Measurements from ENCODE around the gene RHOF.

Gene RHOF

DNA sequence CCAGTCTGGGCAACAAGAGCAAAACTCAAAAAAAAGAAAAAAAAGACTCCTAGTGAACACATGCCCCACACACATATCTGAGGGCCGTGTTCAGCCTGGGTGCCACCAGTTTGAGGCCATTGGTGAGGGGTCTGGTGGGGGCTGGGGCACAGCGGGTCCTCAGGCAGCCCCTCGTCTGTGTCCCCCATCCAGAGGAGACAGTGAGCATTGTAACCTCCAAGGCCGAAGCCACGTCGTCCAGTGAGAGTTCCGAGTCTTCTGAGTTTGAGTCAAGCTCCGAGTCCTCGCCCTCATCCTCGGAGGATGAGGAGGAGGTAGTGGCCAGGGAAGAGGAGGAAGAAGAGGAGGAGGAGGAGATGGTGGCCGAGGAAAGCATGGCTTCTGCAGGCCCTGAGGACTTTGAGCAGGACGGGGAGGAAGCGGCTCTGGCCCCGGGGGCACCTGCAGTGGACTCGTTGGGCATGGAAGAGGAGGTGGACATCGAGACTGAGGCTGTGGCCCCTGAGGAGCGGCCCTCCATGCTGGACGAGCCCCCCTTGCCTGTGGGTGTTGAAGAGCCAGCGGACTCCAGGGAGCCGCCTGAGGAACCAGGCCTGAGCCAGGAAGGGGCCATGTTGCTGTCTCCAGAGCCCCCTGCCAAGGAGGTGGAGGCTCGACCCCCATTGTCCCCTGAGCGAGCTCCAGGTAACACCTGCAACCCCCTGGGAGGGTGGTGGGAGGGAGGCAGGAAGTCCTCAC, 25.9 kb upstream of the RHOF start:
- H3K36me3 ChIP-seq (ENCODE audit: insufficient read depth, low read length): peaks cover 15% of the 10 kb centered on the region

DNA sequence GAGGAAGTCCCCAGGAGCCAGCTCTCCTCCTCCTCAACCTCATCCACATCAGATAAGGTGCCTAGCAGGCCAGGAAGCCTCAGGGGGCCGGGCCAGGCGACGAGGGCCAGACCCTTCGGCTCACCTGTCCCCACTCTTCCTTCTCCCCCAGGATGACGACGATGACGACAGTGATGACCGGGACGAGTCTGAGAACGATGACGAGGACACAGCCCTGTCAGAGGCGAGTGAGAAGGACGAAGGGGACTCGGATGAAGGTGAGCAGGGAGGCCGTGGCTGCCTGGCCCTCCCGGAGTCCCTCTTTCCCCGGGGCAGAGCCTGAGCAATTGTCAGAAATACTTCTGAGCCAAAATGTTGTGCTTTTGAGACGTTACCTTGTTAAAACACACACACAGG, 24.2 kb upstream of the RHOF start:
- Histone ChIP-seq H3K79me2 (ENCODE audit: control insufficient read depth, insufficient read depth, low read length, unreplicated experiment) (peaks cover 18% of the 10 kb centered on the region), H3K4me1 (ENCODE audit: control insufficient read depth, insufficient read depth, low read length, unreplicated experiment) (peaks cover 11% of the 10 kb centered on the region), H3K27ac (ENCODE audit: low read depth, low read length) (no peak overlapping the region), H2AFZ (ENCODE audit: low read length, unreplicated experiment) (no peak overlapping the region), H3K36me3 (ENCODE audit: insufficient read depth, low read length) (peaks cover 18% of the 10 kb centered on the region), H3K4me3 (ENCODE audit: low read depth, low read length) (no peak overlapping the region), H3K27me3 (ENCODE audit: insufficient read depth, low read length) (no peaks in the 10 kb centered on the region)

More for the DNA sequence above, 25.9 kb upstream of the RHOF start:
- H3K4me1 ChIP-seq (ENCODE audit: control insufficient read depth, insufficient read depth, low read length, unreplicated experiment): no peaks in the 10 kb centered on the region
- H3K27me3 ChIP-seq (ENCODE audit: insufficient read depth, low read length): no peaks in the 10 kb centered on the region
- H3K27ac ChIP-seq (ENCODE audit: low read depth, low read length): no peak overlapping the region
- H3K79me2 ChIP-seq (ENCODE audit: control insufficient read depth, insufficient read depth, low read length, unreplicated experiment): peaks cover 3% of the 10 kb centered on the region
- H2AFZ ChIP-seq (ENCODE audit: low read length, unreplicated experiment): no peak overlapping the region
- no peak overlapping the region for H3K4me3 ChIP-seq (ENCODE audit: low read depth, low read length)

DNA sequence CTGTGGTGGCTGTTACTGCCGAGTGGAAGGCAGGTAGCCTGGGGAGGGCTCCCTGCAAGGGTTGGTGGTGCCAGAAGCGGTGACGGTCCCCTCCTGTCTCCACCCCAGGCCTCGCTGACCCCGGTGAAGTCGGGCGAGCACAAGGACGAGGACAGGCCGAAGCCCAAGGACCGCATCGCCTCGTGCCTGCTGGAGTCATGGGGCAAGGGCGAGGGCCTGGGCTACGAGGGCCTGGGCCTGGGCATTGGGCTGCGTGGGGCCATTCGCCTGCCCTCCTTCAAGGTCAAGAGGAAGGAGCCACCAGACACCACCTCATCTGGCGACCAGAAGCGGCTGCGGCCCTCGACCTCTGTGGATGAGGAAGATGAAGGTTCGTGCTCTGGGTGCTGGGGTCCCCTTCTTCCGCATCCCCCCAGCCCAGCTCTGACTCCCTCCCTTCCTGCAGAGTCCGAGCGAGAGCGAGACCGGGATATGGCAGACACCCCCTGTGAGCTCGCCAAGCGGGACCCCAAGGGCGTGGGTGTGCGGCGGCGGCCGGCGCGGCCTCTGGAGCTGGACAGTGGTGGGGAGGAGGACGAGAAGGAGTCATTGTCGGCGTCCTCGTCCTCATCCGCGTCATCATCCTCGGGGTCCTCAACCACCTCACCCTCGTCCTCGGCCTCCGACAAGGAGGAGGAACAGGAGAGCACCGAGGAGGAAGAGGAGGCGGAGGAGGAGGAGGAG, 23.6 kb upstream of the RHOF start:
- H3K36me3 ChIP-seq (ENCODE audit: insufficient read depth, low read length): peaks cover 18% of the 10 kb centered on the region

DNA sequence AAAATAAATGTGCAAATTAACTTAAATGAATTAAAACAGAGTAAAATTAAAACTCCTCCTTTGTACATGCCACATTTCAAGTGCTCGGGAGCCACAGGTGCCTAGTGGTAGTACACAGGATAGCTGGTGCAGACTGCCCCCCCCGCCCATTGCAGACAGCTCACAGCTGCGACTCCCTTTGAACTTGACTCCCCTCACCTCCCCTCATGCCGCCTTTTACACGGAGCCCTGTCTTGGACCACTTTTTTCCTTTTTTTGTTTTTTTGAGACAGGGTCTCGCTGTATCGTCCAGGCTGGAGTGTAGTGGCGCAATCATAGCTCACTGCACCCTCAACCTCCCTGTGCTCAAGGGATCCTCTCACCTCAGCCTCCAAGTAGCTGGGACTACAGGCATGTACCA, 21.8 kb upstream of the RHOF start:
- Histone ChIP-seq H3K36me3 (ENCODE audit: insufficient read depth, low read length) (peaks cover 23% of the 10 kb centered on the region), H3K27me3 (ENCODE audit: insufficient read depth, low read length) (no peaks in the 10 kb centered on the region), H3K4me3 (ENCODE audit: low read depth, low read length) (no peak overlapping the region), H3K4me1 (ENCODE audit: control insufficient read depth, insufficient read depth, low read length, unreplicated experiment) (peaks cover 26% of the 10 kb centered on the region), H3K79me2 (ENCODE audit: control insufficient read depth, insufficient read depth, low read length, unreplicated experiment) (peaks cover 39% of the 10 kb centered on the region), H2AFZ (ENCODE audit: low read length, unreplicated experiment) (no peak overlapping the region), H3K27ac (ENCODE audit: low read depth, low read length) (no peak overlapping the region)

More for the DNA sequence above, 23.6 kb upstream of the RHOF start:
- no peak overlapping the region for H3K27ac ChIP-seq (ENCODE audit: low read depth, low read length)
- no peak overlapping the region for H2AFZ ChIP-seq (ENCODE audit: low read length, unreplicated experiment)
- H3K79me2 ChIP-seq (ENCODE audit: control insufficient read depth, insufficient read depth, low read length, unreplicated experiment): peaks cover 24% of the 10 kb centered on the region
- H3K27me3 ChIP-seq (ENCODE audit: insufficient read depth, low read length): no peaks in the 10 kb centered on the region
- peaks cover 13% of the 10 kb centered on the region for H3K4me1 ChIP-seq (ENCODE audit: control insufficient read depth, insufficient read depth, low read length, unreplicated experiment)
- H3K4me3 ChIP-seq (ENCODE audit: low read depth, low read length): no peak overlapping the region

DNA sequence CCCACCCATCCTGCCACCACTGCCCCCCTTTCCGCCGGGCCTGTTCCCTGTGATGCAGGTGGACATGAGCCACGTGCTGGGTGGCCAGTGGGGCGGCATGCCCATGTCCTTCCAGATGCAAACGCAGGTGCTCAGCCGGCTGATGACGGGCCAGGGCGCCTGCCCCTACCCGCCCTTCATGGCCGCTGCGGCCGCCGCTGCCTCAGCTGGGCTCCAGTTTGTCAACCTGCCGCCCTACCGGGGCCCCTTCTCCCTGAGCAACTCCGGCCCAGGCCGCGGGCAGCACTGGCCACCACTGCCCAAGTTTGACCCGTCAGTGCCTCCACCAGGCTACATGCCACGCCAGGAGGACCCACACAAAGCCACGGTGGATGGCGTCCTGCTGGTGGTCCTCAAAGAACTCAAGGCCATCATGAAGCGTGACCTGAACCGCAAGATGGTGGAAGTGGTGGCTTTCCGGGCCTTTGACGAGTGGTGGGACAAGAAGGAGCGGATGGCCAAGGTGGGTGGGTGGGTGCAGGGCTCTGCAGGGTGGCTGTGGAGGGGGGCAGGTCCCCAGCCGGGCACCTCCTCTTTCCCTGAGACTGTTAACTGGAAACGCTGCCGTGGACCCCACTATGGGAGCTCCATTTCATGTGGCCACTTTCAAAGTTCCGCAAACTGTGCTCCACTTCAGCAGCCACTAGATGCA, 21.1 kb upstream of the RHOF start:
- no peaks in the 10 kb centered on the region for H3K27me3 ChIP-seq (ENCODE audit: insufficient read depth, low read length)
- no peak overlapping the region for H2AFZ ChIP-seq (ENCODE audit: low read length, unreplicated experiment)
- H3K79me2 ChIP-seq (ENCODE audit: control insufficient read depth, insufficient read depth, low read length, unreplicated experiment): peaks cover 45% of the 10 kb centered on the region
- no peak overlapping the region for H3K27ac ChIP-seq (ENCODE audit: low read depth, low read length)
- peaks cover 18% of the 10 kb centered on the region for H3K36me3 ChIP-seq (ENCODE audit: insufficient read depth, low read length)
- H3K4me1 ChIP-seq (ENCODE audit: control insufficient read depth, insufficient read depth, low read length, unreplicated experiment): peaks cover 26% of the 10 kb centered on the region
- H3K4me3 ChIP-seq (ENCODE audit: low read depth, low read length): no peak overlapping the region

DNA sequence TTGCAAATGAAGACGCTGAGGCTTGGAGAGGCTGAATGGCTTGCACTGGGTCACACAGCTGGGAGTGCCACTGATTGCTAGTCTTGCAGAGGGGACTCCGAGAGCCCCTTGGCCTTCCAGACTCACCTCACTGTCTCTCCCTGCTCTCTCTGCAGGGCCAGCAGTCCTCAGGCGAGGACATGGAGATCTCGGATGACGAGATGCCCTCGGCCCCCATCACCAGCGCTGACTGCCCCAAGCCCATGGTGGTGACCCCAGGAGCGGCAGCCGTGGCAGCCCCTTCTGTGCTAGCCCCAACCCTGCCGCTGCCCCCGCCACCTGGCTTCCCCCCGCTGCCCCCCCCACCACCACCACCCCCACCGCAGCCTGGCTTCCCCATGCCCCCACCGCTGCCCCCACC, 20.5 kb upstream of the RHOF start:
- Histone ChIP-seq H3K27me3 (ENCODE audit: insufficient read depth, low read length) (no peaks in the 10 kb centered on the region), H2AFZ (ENCODE audit: low read length, unreplicated experiment) (no peak overlapping the region), H3K4me3 (ENCODE audit: low read depth, low read length) (no peak overlapping the region), H3K4me1 (ENCODE audit: control insufficient read depth, insufficient read depth, low read length, unreplicated experiment) (peaks cover 26% of the 10 kb centered on the region), H3K79me2 (ENCODE audit: control insufficient read depth, insufficient read depth, low read length, unreplicated experiment) (peaks cover 51% of the 10 kb centered on the region), H3K36me3 (ENCODE audit: insufficient read depth, low read length) (peaks cover 18% of the 10 kb centered on the region), H3K27ac (ENCODE audit: low read depth, low read length) (no peak overlapping the region)

DNA sequence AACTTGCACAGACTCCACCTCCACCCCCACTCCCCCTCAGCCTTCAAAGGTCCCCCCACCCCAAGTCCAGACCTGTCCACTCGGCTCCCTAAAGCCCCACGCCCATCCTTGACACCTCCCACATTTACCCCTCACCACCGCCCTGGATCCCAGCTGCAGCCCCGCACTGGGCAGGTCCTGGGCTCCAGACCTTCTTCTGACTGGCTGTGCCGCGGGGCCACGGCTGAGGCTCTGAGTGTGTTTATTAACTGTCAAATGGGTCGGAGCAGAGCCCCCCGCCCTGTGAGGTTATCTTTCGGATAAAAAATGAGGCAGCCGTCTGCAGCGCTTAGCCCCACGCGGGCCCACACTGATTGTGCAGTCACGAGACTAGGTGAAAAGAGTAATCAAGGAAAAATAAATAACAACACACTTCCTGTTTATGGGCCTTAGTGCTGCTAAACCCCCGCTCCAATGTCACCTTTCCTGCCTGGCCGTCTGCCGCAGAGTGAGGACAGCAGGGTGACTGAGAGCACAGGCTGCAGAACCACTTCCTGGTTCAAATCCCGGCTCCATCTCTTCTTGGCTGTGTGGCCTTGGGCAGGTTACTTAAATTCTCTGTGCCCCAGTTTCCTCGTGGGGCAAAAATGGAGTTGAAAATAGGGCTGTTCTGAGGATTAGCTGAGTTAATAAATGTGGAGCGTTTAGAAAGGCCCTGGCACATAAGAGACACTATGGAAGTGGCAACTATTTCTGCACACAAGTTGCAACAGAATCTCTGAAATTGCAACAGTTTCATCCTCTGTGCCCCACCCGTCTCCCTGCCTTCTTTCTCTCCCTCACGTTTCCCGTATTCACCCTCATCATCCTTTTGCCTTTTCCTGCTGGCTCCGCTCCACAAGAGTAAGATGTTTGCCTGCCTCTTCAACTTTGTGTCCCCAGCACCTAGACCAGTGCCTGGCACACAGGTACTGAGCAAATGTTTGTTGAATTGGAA, 19.7 kb upstream of the RHOF start:
- H3K4me3 ChIP-seq (ENCODE audit: low read depth, low read length): peak overlapping the region; percentile 75
- no peak overlapping the region for H3K27ac ChIP-seq (ENCODE audit: low read depth, low read length)
- H3K79me2 ChIP-seq (ENCODE audit: control insufficient read depth, insufficient read depth, low read length, unreplicated experiment): peaks cover 55% of the 10 kb centered on the region
- H3K36me3 ChIP-seq (ENCODE audit: insufficient read depth, low read length): peaks cover 18% of the 10 kb centered on the region
- peaks cover 26% of the 10 kb centered on the region for H3K4me1 ChIP-seq (ENCODE audit: control insufficient read depth, insufficient read depth, low read length, unreplicated experiment)
- H2AFZ ChIP-seq (ENCODE audit: low read length, unreplicated experiment): no peak overlapping the region
- no peaks in the 10 kb centered on the region for H3K27me3 ChIP-seq (ENCODE audit: insufficient read depth, low read length)

DNA sequence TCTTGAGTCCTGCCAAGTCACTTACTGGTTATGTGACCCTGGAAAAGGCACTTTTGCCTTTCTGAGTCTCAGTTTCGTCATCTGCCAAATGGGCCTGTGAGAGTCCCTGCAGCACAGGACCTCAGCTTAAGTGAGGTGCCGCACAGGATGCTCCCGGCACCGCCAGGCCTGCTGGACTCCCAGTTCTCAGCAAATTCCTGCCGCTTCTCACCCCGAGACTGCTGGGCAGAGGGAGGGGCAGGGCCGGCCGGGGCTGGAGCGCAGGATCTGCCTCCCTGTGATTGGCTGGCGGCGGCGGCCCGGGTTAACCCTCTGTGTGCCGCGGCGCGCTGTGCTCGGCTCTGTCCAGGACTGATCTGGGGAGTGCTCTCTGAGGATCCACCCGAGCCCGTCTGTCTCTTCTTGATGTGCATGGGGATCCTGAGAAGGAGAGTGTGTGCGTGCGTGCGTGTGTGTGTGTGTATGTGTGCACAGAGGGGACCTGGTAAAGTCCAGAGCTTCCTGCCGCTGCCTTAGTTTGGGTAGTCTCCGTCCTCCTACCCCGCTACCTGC, 18.9 kb upstream of the RHOF start:
- Histone ChIP-seq H3K4me1 (ENCODE audit: control insufficient read depth, insufficient read depth, low read length, unreplicated experiment) (peaks cover 26% of the 10 kb centered on the region), H3K4me3 (ENCODE audit: low read depth, low read length) (peak overlapping the region; percentile 75), H3K27ac (ENCODE audit: low read depth, low read length) (no peak overlapping the region), H3K27me3 (ENCODE audit: insufficient read depth, low read length) (no peaks in the 10 kb centered on the region), H3K36me3 (ENCODE audit: insufficient read depth, low read length) (peaks cover 16% of the 10 kb centered on the region), H2AFZ (ENCODE audit: low read length, unreplicated experiment) (no peak overlapping the region), H3K79me2 (ENCODE audit: control insufficient read depth, insufficient read depth, low read length, unreplicated experiment) (peaks cover 62% of the 10 kb centered on the region)

DNA sequence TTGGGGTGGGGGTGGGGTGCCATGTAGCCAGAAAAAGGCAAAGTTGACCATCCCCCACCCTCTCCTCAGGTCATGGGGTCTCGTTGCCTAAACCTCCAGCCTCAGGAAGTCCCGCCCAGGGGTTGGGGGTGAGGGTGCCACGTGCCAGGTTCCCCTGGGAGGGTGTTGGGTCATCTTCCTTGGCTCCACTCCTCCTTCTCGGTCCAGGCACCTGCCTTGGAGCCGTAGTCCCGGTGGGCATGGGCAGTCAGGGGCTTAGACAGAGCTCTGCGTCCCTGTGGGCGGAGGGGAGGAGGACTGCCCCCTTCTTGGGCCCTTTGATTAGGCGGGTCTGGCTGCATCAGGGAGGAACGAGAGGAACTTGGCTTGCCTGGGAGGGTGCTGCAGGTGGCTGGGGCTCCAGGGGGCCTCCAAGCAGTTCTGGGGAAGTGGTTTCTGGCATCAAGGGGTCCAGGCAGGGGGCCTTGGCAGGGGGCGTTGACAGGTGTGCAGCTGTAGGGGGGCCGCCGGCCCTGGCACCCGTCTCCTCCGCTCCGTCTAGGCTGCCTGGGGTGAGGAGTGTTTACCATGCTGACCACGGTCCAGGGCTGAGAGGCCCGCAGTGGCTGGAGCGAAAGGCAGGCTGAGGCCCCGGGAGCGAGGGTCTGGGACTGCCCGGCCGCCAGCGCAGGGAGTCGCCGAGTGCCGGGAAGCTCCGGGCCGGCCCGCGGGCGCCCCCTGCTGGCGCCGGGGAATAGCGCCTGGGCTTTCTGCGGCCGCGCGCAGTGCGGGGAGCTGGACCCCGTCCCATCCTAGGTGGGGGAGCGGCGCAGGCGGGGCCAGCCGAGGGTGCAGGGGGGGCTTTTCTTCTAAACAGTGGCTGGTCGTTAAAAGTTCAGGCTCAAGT, 18.2 kb upstream of the RHOF start:
- Histone ChIP-seq H3K4me3 (ENCODE audit: low read depth, low read length) (peak overlapping the region; percentile 75), H3K79me2 (ENCODE audit: control insufficient read depth, insufficient read depth, low read length, unreplicated experiment) (peaks cover 67% of the 10 kb centered on the region), H3K27me3 (ENCODE audit: insufficient read depth, low read length) (no peaks in the 10 kb centered on the region), H3K27ac (ENCODE audit: low read depth, low read length) (no peak overlapping the region), H2AFZ (ENCODE audit: low read length, unreplicated experiment) (no peak overlapping the region), H3K4me1 (ENCODE audit: control insufficient read depth, insufficient read depth, low read length, unreplicated experiment) (peaks cover 30% of the 10 kb centered on the region), H3K36me3 (ENCODE audit: insufficient read depth, low read length) (peaks cover 12% of the 10 kb centered on the region)
